GM13976 (cell line): ENCODE results near the gene CRHR1.

Source experiments
- DNase-seq: peaks from one replicate; pipeline ENCODE4 v3.0.0; 2012; ENCODE audit warnings: low spot score
- CTCF ChIP-seq: IDR thresholded peaks from 2 replicates; pipeline ENCODE4 v1.5.1; 2012; ENCODE audit warnings: borderline replicate concordance, mild to moderate bottlenecking; ENCODE audit not compliant: insufficient read depth; ENCODE audit errors: extremely low read depth, missing control alignments, control extremely low read depth
- in situ Hi-C: fragments of 300-500 bp; cut with MboI; formaldehyde crosslinking; loops from one replicate; pipeline ENCODE4 v1.12.0; 2022; ENCODE audit warnings: low sequenced_read_pairs, mixed read lengths, inconsistent platforms; ENCODE audit not compliant: unreplicated experiment

CRHR1 gene

GRCh38 chr17:45843722-45844121 is 59.6 kb downstream of the CRHR1 start:
- no peak for TF ChIP-seq CTCF
- in situ Hi-C loops, result loop anchor here (25.0 kb wide), 2 partner anchors 431 to 631 kb away; partner anchors contain the start of gene FMNL1
- no peak for DNase-seq

GRCh38 chr17:45844695-45845375 is 60.7 kb downstream of the CRHR1 start, which contains the start of gene SPPL2C:
Gene SPPL2C (plus strand): TSS chr17:45844881. CDS start chr17:45844907, 26 bp downstream.
- TF ChIP-seq CTCF, result no peak
- no peak for DNase-seq
- in situ Hi-C loops, result loop anchor here (25.0 kb wide), 2 partner anchors 433 to 633 kb away; partner anchors contain the start of gene FMNL1

GRCh38 chr17:45845376-45846185 is 61.5 kb downstream of the CRHR1 start:
- in situ Hi-C loops, result loop anchor here (25.0 kb wide), 2 partner anchors 433 to 633 kb away; partner anchors contain the start of gene FMNL1
- no peak for TF ChIP-seq CTCF
- DNase-seq, result no peak

- no peak for DNase-seq
- in situ Hi-C loops, result loop anchor here (25.0 kb wide), 2 partner anchors 434 to 634 kb away; partner anchors contain the start of gene FMNL1
- TF ChIP-seq CTCF, result no peak
Measured at GRCh38 chr17:45846223-45846622, 62.1 kb downstream of the CRHR1 start.

GRCh38 chr17:45846646-45847045 is 62.5 kb downstream of the CRHR1 start:
- no peak for TF ChIP-seq CTCF
- in situ Hi-C loops, result loop anchor here (25.0 kb wide), 2 partner anchors 434 to 634 kb away; partner anchors contain the start of gene FMNL1
- DNase-seq, result no peak

- DNase-seq, result no peak
- no peak for TF ChIP-seq CTCF
- in situ Hi-C loops, result loop anchor here (25.0 kb wide), 2 partner anchors 435 to 635 kb away; partner anchors contain the start of gene FMNL1
Measured at GRCh38 chr17:45847101-45847500, 63.0 kb downstream of the CRHR1 start.
